Psoas muscle (tissue), 8 donors: ENCODE measurements around the gene CDH4. TPM values are rescaled to one million over a fixed set of nuclear protein-coding genes. Genes with fewer than 3 reads are reported as not detected.

Experiments
- ATAC-seq, 4 donors: fragments of 200-7000 bp; cut with Tn5 transposase; one replicate each; pipeline ENCODE4 v1.9.1; 2020; ENCODE audit warnings: moderate library complexity in 3 of 4, mild to moderate bottlenecking in 2 of 4
- DNase-seq, 2 donors: peaks; one replicate each; pipeline ENCODE4 v3.0.0-alpha.2; 2020
- H3K27ac ChIP-seq: fragments of 200-600 bp; one replicate; pipeline ENCODE4 v1.8.0; 2022
- H3K27me3 ChIP-seq, 3 donors: fragments of 200-600 bp in 1 of 3; one replicate each; pipeline versions ENCODE4 v1.6.1 to v1.8.0; 2013 to 2022; ENCODE audit warnings: low read length in 2 of 3, mild to moderate bottlenecking in 2 of 3, moderate library complexity in 1 of 3; ENCODE audit not compliant: insufficient read depth in 3 of 3
- H3K36me3 ChIP-seq, 2 donors: fragments of 200-600 bp in 1 of 2; one replicate each; pipeline versions ENCODE4 v1.6.1 to v1.8.0; 2013 to 2022; ENCODE audit warnings: low read depth in 1 of 2, mild to moderate bottlenecking in 1 of 2, moderate library complexity in 1 of 2; ENCODE audit not compliant: insufficient read depth in 1 of 2
- H3K4me1 ChIP-seq: fragments of 200-600 bp; one replicate; pipeline ENCODE4 v1.8.0; 2022
- H3K4me3 ChIP-seq: fragments of 200-600 bp; one replicate; pipeline ENCODE4 v1.8.0; 2022; ENCODE audit warnings: mild to moderate bottlenecking
- H3K9me3 ChIP-seq: fragments of 200-600 bp; one replicate; pipeline ENCODE4 v1.8.0; 2022
- WGBS, 3 donors: extraction: QIAGEN DNeasy Blood & Tissue Kit; methylation state at CpG; one replicate each; pipeline versions ENCODE4 v1.1.6 to v1.1.7; 2013; 5-methylcytosine and 5-hydroxymethylcytosine counted together
- intact Hi-C, 2 donors: fragments of 100-400 bp; cut with DNase I; formaldehyde crosslinking; loops; one replicate each; pipeline versions ENCODE4 v1.11.0 to v1.14.2; 2022
- polyA plus RNA-seq, 3 donors: library from polyadenylated mRNA; stranded (reverse); fragments of 200-250 nt; gene quantifications; one replicate each; pipeline ENCODE4 v1.2.3, GENCODE V29; 2013
- total RNA-seq, 4 donors: library from RNA; stranded (reverse); fragmentation: NEBNext Ultra II Directional in 2 of 4; extraction: Animal tissue kit (Norgen Biotek cat#: 25700) in 2 of 4; gene quantifications; one replicate each; pipeline versions ENCODE4 v1.2.1 to v1.2.4, GENCODE V29; 2021 to 2023
- TF ChIP-seq, protein P1 (sequence below): fragments of 200-600 bp; IDR thresholded peaks from one replicate; pipeline ENCODE4 v1.8.0; 2022; ENCODE audit warnings: antibody characterized with exemption
- donor health status: healthy with polysubstance abuse.
- donor health status: DM: no; HTN: no; CAD: no; lungs with moderate emphysema.
- donor health status: Bipolar disorder and iron deficiency.
- donor health status: healthy.
- donor health status: DM: yes; HTN: yes; CAD: no.
- donor health status: DM: no; HTN: no; CAD: no.
- donor health status: DM: no; HTN: no; CAD: no.
- donor health status: DM: yes; HTN: yes; CAD: no.

The CDH4 gene
- total and polyA plus RNA-seq, 7 donors = 0.26 to 1.0 (median 0.34) TPM

- DNase-seq = peak in 1 of 2 donors; percentile 12
- 47 to 52% (median 48%) methylated on average over 9 of the region's 9 CpGs for WGBS, 3 donors
- H3K27ac ChIP-seq = no peak overlapping the region
Measured at GRCh38 chr20:61841966-61842365, 589.9 kb downstream of the CDH4 start.

GRCh38 chr20:61844621-61845020, 592.6 kb downstream of the CDH4 start:
- 89 to 92% (median 92%) methylated on average over 17 of the region's 17 CpGs for WGBS, 3 donors
- TF ChIP-seq, protein P1, sequence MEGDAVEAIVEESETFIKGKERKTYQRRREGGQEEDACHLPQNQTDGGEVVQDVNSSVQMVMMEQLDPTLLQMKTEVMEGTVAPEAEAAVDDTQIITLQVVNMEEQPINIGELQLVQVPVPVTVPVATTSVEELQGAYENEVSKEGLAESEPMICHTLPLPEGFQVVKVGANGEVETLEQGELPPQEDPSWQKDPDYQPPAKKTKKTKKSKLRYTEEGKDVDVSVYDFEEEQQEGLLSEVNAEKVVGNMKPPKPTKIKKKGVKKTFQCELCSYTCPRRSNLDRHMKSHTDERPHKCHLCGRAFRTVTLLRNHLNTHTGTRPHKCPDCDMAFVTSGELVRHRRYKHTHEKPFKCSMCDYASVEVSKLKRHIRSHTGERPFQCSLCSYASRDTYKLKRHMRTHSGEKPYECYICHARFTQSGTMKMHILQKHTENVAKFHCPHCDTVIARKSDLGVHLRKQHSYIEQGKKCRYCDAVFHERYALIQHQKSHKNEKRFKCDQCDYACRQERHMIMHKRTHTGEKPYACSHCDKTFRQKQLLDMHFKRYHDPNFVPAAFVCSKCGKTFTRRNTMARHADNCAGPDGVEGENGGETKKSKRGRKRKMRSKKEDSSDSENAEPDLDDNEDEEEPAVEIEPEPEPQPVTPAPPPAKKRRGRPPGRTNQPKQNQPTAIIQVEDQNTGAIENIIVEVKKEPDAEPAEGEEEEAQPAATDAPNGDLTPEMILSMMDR = no peak
- intact Hi-C loops = no loop called here
- H3K36me3 ChIP-seq = no peaks in the 10 kb centered on the region
- H3K27me3 ChIP-seq = no peaks in the 10 kb centered on the region
- DNase-seq (peak in 1 of 2 donors; percentile 38), ATAC-seq (no peak)
- H3K4me1 ChIP-seq = no peaks in the 10 kb centered on the region
- H3K9me3 ChIP-seq = no peaks in the 10 kb centered on the region
- H3K4me3 ChIP-seq = no peak overlapping the region
- no peak overlapping the region for H3K27ac ChIP-seq

More at GRCh38 chr20:61841966-61842365, 589.9 kb downstream of the CDH4 start:
- H3K9me3 ChIP-seq = no peaks in the 10 kb centered on the region
- peaks cover 0 to 2% (median 0%) of the 10 kb centered on the region in 3 donors for H3K27me3 ChIP-seq
- TF ChIP-seq, protein P1 = no peak
- intact Hi-C loops = no loop called here
- no peak for ATAC-seq
- no peaks in the 10 kb centered on the region for H3K4me1 ChIP-seq
- no peaks in the 10 kb centered on the region for H3K36me3 ChIP-seq
- H3K4me3 ChIP-seq = no peak overlapping the region

GRCh38 chr20:61845233-61845671, 593.2 kb downstream of the CDH4 start:
- DNase-seq = peak in 1 of 2 donors; percentile 39
- Histone ChIP-seq H3K27me3 (peaks cover 0 to 1% (median 0%) of the 10 kb centered on the region in 3 donors), H3K4me1 (no peaks in the 10 kb centered on the region), H3K36me3 (no peaks in the 10 kb centered on the region), H3K4me3 (no peak overlapping the region), H3K9me3 (no peaks in the 10 kb centered on the region), H3K27ac (no peak overlapping the region)
- intact Hi-C loops = no loop called here
- TF ChIP-seq, protein P1 = no peak
- WGBS, 3 donors = 45 to 61% (median 55%) methylated on average over 19 of the region's 19 CpGs
- ATAC-seq = no peak

GRCh38 chr20:61846074-61846473, 594.0 kb downstream of the CDH4 start:
- TF ChIP-seq, protein P1 = no peak
- no peaks in the 10 kb centered on the region for H3K36me3 ChIP-seq
- no peak overlapping the region for H3K27ac ChIP-seq
- intact Hi-C loops = no loop called here
- H3K27me3 ChIP-seq = peaks cover 0 to 1% (median 0%) of the 10 kb centered on the region in 3 donors
- no peaks in the 10 kb centered on the region for H3K9me3 ChIP-seq
- H3K4me1 ChIP-seq = no peaks in the 10 kb centered on the region
- peak in 1 of 2 donors; percentile 42 for DNase-seq
- 80 to 87% (median 84%) methylated on average over 15 of the region's 15 CpGs for WGBS, 3 donors
- ATAC-seq = no peak
- no peak overlapping the region for H3K4me3 ChIP-seq
